Germinal center (tissue), 1 donor: ENCODE results near the gene TMEM170B.

ENCODE experiments used
- DNase-seq: peaks from one replicate; pipeline ENCODE4 v3.0.0; 2012; ENCODE audit warnings: mixed read lengths, low spot score

TMEM170B gene

DNA sequence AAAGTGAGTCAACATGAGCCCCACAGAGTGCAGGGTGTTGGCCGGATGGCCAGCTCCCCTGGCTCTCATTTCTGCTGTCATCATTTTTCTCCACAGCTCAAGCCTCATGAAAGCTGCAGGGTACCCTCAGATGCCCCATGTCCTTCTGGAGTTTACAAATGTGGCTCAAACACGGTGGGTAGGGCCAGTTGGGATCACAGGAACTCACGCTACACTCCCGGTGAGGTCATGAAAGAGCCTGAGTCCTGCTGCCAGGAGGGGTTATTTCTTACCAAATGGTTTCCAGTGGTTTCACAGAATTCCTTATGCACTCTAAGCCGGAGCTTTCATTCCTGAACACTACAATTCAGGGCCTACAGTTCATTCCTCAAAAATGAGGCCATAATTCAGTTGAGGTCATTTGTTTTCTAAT lies 78.7 kb downstream of the TMEM170B start:
- no peak for DNase-seq

GRCh38 chr6:11618533-11618932 lies 81.0 kb downstream of the TMEM170B start:
- DNase-seq = no peak

GRCh38 chr6:11621119-11621518 lies 83.6 kb downstream of the TMEM170B start:
- DNase-seq = no peak

DNA sequence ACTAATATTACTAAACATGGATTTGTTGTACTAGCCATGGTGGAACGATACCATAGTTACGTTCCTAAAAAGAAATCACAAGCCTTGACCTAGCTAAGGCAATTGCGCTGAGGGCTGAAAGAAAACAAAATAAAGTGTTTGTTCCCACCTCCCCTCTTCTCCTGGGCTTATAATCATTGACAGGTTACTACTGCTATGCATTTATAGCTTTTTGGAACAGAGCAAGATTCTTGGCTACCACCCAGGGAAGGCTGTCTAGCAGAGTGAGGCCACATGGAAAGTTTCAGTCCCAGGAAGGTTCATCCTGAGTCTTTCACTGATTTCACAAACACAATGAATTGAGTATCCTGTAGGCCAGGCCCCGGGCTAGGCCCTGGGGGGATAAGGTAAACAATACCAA lies 84.6 kb downstream of the TMEM170B start:
- no peak for DNase-seq

DNA sequence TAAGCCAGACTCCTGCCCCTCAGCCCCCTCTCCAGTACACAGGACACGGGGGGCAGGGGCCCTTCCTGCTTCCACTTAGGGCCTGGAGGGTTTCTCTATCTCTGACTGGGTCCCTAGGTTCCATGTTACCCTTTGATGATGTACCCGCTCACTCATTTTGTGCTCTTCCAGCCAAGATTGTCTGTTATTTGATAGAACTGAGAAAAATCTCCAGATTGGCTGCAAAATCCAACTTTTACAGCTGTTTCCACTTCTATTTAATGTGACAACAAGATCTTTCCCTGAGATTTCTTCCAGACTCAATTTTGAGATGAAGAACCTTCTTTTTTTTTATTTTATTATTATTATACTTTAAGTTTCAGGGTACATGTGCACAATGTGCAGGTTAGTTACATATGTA lies 85.7 kb downstream of the TMEM170B start:
- DNase-seq = no peak

DNA sequence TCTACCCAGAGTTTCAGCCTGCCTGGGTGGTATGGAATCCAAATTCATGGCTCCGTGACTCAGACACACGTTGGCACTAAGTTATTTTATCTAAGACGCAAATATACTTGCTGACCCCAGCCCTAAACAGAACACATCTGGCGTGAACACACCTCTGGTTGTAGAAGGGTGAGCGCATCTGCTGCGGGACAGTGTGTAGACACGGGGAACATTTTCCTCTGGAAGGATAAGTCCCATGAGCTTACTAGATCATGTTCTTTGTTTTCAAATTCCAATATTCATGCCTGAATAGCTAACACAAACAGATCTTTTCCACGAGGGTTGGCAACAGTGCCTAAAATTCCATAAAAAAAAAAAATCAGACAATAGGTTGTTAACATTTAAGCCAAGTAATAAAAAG lies 87.8 kb downstream of the TMEM170B start:
- no peak for DNase-seq

GRCh38 chr6:11626356-11626755 lies 88.8 kb downstream of the TMEM170B start:
- no peak for DNase-seq

GRCh38 chr6:11628562-11628961 lies 91.0 kb downstream of the TMEM170B start:
- DNase-seq = no peak

- DNase-seq = no peak
Measured at GRCh38 chr6:11631008-11631407, 93.5 kb downstream of the TMEM170B start.

DNA sequence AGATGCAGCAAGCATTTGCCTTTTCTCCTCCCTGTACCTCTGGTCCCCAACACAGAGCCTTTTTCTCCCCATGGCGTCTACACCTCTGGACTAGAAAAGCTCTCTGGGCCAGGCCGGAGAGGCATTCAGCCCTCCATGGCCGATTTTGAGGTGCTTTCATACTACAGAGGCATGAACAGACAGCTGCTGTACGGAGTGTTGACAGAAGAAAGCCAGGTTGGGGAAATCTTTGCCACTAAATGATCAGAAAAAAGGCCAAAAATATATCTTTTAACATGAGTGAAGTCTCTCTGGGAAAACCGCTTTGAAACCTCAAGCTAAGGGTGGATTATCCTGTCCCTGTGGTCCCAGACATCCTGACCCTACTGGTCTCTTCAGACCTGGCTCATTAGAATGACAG lies 94.0 kb downstream of the TMEM170B start:
- no peak for DNase-seq

DNA sequence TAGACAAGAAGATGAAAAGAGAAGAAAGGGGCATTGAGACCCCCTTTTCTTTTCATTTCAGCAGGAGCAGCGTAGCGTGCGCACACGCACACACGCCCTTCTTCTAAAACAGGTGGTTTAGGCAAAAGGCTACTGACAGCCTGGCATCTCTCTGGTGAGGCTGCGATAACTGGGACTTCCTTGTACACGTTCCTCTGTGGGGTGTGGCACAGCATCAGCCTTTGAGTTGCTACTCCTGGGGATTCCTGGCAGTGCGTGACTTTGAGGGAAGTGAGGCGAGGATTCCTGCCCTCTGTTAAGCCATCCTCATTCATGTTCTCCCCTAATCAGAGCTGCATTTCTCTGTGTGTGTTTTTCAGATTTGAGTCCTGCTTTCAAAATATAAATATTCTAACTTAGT lies 94.7 kb downstream of the TMEM170B start:
- DNase-seq = no peak

GRCh38 chr6:11632795-11633511 lies 95.4 kb downstream of the TMEM170B start:
- no peak for DNase-seq
